Ectodermal cell (in vitro differentiated cells): Measurements from ENCODE around the gene PARVG.

Source experiments
- H3K27ac ChIP-seq: 2 replicates; pipeline ENCODE4 v1.7.0; 2013; ENCODE audit warnings: mild to moderate bottlenecking, low read depth, low read length; ENCODE audit not compliant: insufficient read depth, poor library complexity, severe bottlenecking
- H3K27me3 ChIP-seq: 2 replicates; pipeline ENCODE4 v1.7.0; 2013; ENCODE audit warnings: mild to moderate bottlenecking, low read length; ENCODE audit not compliant: insufficient read depth, control insufficient read depth, poor library complexity, severe bottlenecking
- H3K36me3 ChIP-seq: one replicate; pipeline ENCODE4 v1.7.0; 2013; ENCODE audit warnings: low read length; ENCODE audit not compliant: control insufficient read depth, insufficient read depth
- H3K4me1 ChIP-seq: one replicate; pipeline ENCODE4 v1.7.0; 2013; ENCODE audit warnings: low read length; ENCODE audit not compliant: control insufficient read depth, insufficient read depth
- H3K4me3 ChIP-seq: 2 replicates; pipeline ENCODE4 v1.7.0; 2013; ENCODE audit warnings: low read depth, low read length, control low read depth; ENCODE audit not compliant: insufficient read depth
- H3K9me3 ChIP-seq: 2 replicates; pipeline ENCODE4 v1.7.0; 2013; ENCODE audit warnings: mild to moderate bottlenecking, low read length, moderate library complexity; ENCODE audit not compliant: control insufficient read depth
- WGBS, 2 experiments: methylation state at CpG; one replicate each; pipeline ENCODE4 v1.1.7; 2013; ENCODE audit warnings: missing lambda C conversion rate in 2 of 2; 5-methylcytosine and 5-hydroxymethylcytosine counted together

Gene PARVG

GRCh38 chr22:44194569-44194968, 13.8 kb downstream of the PARVG start:
- no peaks in the 10 kb centered on the region for H3K9me3 ChIP-seq
- no peaks in the 10 kb centered on the region for H3K4me1 ChIP-seq
- H3K4me3 ChIP-seq: no peak overlapping the region
- H3K27me3 ChIP-seq: no peaks in the 10 kb centered on the region
- no peaks in the 10 kb centered on the region for H3K36me3 ChIP-seq
- H3K27ac ChIP-seq: no peak overlapping the region
- 90% methylated on average over 2 of the region's 2 CpGs for WGBS, 2 experiments

GRCh38 chr22:44195189-44195871, 14.6 kb downstream of the PARVG start:
- 72 to 76% methylated on average over 5 of the region's 5 CpGs for WGBS, 2 experiments
- Histone ChIP-seq H3K36me3 (no peaks in the 10 kb centered on the region), H3K27me3 (no peaks in the 10 kb centered on the region), H3K4me1 (no peaks in the 10 kb centered on the region), H3K9me3 (no peaks in the 10 kb centered on the region), H3K27ac (no peak overlapping the region), H3K4me3 (no peak overlapping the region)

- WGBS, 2 experiments: 84 to 88% methylated on average over 9 of the region's 9 CpGs
- no peak overlapping the region for H3K27ac ChIP-seq
- no peaks in the 10 kb centered on the region for H3K9me3 ChIP-seq
- H3K27me3 ChIP-seq: no peaks in the 10 kb centered on the region
- H3K4me3 ChIP-seq: no peak overlapping the region
- no peaks in the 10 kb centered on the region for H3K36me3 ChIP-seq
- H3K4me1 ChIP-seq: no peaks in the 10 kb centered on the region
Measured at GRCh38 chr22:44196241-44196640, 15.5 kb downstream of the PARVG start.

- Histone ChIP-seq H3K9me3 (no peaks in the 10 kb centered on the region), H3K27ac (no peak overlapping the region), H3K36me3 (no peaks in the 10 kb centered on the region), H3K4me3 (no peak overlapping the region), H3K4me1 (no peaks in the 10 kb centered on the region), H3K27me3 (no peaks in the 10 kb centered on the region)
- 86 to 89% methylated on average over 10 of the region's 10 CpGs for WGBS, 2 experiments
Measured at GRCh38 chr22:44196731-44197131, 16.0 kb downstream of the PARVG start.

- no peaks in the 10 kb centered on the region for H3K4me1 ChIP-seq
- 75 to 96% methylated on average over 2 of the region's 2 CpGs for WGBS, 2 experiments
- no peaks in the 10 kb centered on the region for H3K27me3 ChIP-seq
- no peak overlapping the region for H3K27ac ChIP-seq
- no peak overlapping the region for H3K4me3 ChIP-seq
- no peaks in the 10 kb centered on the region for H3K9me3 ChIP-seq
- no peaks in the 10 kb centered on the region for H3K36me3 ChIP-seq
Measured at GRCh38 chr22:44197271-44197670, 16.5 kb downstream of the PARVG start.

GRCh38 chr22:44199164-44199563, 18.4 kb downstream of the PARVG start:
- Histone ChIP-seq H3K4me1 (no peaks in the 10 kb centered on the region), H3K4me3 (no peak overlapping the region), H3K9me3 (no peaks in the 10 kb centered on the region), H3K27ac (no peak overlapping the region), H3K36me3 (no peaks in the 10 kb centered on the region), H3K27me3 (no peaks in the 10 kb centered on the region)
- WGBS, 2 experiments: 90 to 93% methylated on average over 2 of the region's 2 CpGs

GRCh38 chr22:44199866-44200265, 19.1 kb downstream of the PARVG start:
- Histone ChIP-seq H3K27ac (no peak overlapping the region), H3K27me3 (no peaks in the 10 kb centered on the region), H3K36me3 (no peaks in the 10 kb centered on the region), H3K4me1 (no peaks in the 10 kb centered on the region), H3K4me3 (no peak overlapping the region), H3K9me3 (no peaks in the 10 kb centered on the region)
- 90 to 92% methylated on average over 5 of the region's 5 CpGs for WGBS, 2 experiments

- no peak overlapping the region for H3K4me3 ChIP-seq
- H3K27ac ChIP-seq: no peak overlapping the region
- H3K4me1 ChIP-seq: no peaks in the 10 kb centered on the region
- WGBS, 2 experiments: 91 to 93% methylated on average over 6 of the region's 6 CpGs
- H3K27me3 ChIP-seq: no peaks in the 10 kb centered on the region
- H3K9me3 ChIP-seq: no peaks in the 10 kb centered on the region
- H3K36me3 ChIP-seq: no peaks in the 10 kb centered on the region
Measured at GRCh38 chr22:44200451-44200850, 19.7 kb downstream of the PARVG start.

- Histone ChIP-seq H3K27me3 (no peaks in the 10 kb centered on the region), H3K4me3 (no peak overlapping the region), H3K27ac (no peak overlapping the region), H3K4me1 (no peaks in the 10 kb centered on the region), H3K36me3 (no peaks in the 10 kb centered on the region), H3K9me3 (no peaks in the 10 kb centered on the region)
- WGBS, 2 experiments: 91 to 92% methylated on average over 17 of the region's 17 CpGs
Measured at GRCh38 chr22:44200855-44201550, 20.3 kb downstream of the PARVG start.

GRCh38 chr22:44201665-44202064, 20.9 kb downstream of the PARVG start:
- H3K9me3 ChIP-seq: no peaks in the 10 kb centered on the region
- H3K36me3 ChIP-seq: no peaks in the 10 kb centered on the region
- H3K27me3 ChIP-seq: no peaks in the 10 kb centered on the region
- no peaks in the 10 kb centered on the region for H3K4me1 ChIP-seq
- H3K27ac ChIP-seq: no peak overlapping the region
- H3K4me3 ChIP-seq: no peak overlapping the region
- 94% methylated on average over 12 of the region's 12 CpGs for WGBS, 2 experiments
